ENCODE measurements around the gene HSPA6.
A peak's percentile ranks its signal among the peaks of the same experiment; 100 is the strongest.
"Not testable (repeated sequence)": the region's sequence is repeated elsewhere in the genome, so short reads cannot be mapped to it uniquely, and the experiment has no call there.

HSPA6 gene

DNA sequence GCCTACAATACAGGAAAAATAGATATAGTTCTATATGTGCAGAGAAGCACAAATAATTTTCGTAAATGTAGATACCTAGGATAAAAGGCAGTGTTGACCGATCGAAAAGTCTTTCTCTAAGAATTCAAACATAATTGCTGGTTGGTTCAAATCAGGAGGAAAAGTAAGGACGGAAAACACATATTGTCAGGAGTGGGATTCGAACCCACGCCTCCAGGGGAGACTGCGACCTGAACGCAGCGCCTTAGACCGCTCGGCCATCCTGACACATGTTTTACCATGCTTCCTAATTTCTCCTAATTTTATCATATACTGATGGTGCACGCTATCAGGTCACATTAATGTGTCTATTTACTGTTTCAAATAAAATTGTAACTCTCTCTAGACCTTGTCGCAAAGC is 5.8 kb downstream of the HSPA6 start:
- FAIRE-seq = peak; percentile 80
- DNase-seq (ENCODE audit: insufficient read length, low spot score) = not testable (repeated sequence)

DNA sequence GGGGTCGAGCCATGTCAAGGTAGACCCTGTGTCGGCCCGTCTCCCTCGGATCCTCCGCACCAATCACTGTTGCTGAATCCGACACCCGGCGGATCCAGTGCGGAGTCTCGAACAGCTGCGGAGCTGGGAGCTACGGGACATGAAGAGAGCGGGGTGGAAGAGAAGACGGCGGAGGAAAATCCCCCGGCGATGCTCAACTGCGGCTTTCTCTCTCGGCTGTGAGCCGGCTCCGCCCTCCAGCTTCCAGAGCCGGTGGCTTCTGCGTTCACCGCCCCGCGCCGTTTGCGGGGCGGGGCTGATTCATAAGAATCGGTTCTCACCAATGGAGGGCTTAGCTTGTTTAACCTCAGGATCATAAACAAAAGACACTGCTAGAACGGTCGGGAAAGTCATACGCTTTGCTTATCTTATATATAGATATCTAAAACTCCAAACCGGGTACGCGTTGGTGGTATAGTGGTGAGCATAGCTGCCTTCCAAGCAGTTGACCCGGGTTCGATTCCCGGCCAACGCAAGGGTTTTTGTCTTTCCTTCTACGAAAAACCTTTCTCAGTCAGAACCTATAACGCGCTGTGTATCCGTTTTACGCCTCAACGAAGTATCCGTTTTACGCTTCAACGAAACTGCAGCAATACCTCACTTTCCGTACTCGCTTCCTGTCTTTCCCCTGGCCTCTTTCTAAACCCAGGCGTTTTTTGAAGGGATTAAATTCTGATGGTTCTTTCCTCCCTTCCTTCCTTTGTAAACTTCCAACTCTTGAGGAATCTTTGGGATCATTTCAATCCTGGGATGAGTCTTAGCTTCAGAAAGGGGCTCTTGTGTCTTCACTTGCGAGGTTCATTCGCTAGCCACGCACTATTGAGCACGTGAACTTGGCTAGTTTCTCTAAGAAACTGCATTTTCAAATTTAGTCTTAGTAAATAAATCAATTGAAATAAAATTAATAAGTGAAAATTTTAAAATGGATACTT is 6.6 kb downstream of the HSPA6 start:
- FAIRE-seq (peak; percentile 82), DNase-seq (ENCODE audit: insufficient read length, low spot score) (peak; percentile 57)

DNA sequence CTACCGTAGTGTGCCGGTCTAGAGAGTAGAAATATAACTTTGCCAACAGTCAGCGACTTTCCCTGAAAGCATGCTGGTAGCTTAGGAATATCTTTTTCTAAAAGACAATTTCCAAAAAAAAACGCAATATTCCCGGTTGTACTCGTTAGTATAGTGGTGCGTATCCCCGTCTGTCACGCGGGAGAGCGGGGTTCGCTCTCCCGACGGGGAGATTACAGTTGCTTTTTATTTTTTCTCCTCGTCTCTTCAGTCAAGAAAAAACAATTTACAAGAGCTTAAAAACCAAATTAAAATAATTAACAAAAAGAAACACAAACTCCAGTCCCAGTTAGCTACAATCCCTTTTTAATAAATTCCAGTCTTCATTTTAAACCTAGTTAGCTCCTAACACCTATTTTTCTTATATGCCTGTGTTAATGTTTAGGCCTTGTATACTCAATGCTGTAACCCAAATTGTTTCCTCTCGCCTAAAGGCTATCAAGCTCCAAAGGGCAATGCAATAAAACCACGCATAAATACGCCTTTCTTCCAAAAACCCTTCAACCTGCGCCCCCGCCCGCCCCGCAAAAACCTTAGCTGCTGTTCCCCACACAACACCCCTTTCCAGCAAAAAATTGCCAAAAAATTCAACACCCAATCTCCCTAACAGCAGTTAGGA is 7.8 kb downstream of the HSPA6 start:
- no peak for DNase-seq (ENCODE audit: insufficient read length, low spot score)
- no peak for FAIRE-seq
- TF ChIP-seq CTCF (IDR thresholded peaks at IDR 0.05; ENCODE audit: insufficient read depth, missing control alignments) = no peak

DNA sequence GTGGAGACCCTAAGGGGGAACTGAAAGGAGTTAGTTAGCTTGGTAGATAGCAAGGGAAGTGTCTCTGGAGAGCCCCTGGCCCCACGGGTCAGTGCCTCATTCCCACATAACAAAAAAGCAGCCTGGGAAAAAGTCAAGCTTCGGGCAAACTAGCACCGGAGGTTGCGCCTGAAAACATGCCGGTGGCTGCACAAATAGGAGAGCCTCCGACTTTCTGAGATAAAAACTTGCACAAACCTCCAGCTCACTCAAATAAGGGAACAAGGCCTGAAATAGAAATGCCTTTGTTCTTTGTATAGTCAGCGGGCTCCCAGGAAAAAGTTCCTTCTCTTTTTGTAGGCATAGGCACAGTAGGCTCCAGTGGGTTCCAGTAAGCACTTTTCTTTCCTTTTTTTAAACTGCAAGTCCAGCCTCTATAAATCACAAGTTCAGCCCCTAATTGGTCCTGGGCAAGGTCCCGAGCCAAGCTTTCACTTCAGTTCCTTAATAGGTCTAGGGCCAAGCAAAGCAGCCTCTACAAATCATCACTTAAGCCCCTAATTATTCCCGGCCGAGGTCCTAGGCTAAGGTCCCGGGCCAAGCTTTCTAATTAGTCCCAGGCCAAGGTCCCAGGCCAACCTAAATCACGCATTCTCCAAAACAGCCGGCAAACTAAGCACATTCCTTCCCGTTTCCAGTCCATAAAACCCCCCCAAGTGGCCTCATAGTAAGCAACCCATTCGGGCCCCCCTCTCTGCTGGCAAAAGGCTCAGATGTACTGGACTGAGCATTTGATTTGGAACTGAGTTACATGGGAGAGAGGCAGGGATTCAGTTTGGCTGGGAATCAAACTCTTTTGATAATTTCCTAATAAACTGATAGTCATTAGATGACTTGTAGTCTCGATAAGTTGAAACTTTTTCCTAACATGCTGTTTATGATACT is 8.6 kb downstream of the HSPA6 start:
- not testable (repeated sequence) for DNase-seq (ENCODE audit: insufficient read length, low spot score)
- peak; percentile 83 for FAIRE-seq

DNA sequence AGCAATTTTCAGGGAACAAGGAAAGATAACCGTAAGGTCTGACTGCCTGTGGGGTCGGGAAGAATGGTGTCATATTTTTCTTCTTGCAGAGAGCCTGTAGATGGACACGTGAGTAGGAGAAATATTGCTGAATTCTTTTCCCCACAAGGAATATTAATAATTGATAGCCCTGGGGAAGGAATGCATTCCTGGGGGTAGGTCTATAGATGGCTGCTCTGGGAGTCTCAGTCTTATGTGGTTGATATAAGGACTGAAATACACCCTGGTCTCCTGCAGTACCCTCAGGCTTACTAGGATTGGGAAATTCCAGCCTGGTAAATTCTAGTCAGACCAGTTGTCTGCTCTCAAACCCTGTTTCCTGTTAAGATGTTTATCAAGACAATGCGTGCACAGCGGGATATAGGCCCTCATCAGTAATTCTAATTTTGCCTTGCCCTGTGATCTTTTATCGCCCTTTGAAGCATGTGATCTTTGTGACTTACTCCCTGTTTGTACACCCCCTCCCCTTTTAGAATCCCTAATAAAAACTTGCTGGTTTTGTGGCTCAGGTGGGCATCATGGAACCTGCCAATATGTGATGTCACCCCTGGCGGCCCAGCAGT is 12.8 kb downstream of the HSPA6 start:
- FAIRE-seq; DNase-seq (ENCODE audit: insufficient read length, low spot score): not testable (repeated sequence)

DNA sequence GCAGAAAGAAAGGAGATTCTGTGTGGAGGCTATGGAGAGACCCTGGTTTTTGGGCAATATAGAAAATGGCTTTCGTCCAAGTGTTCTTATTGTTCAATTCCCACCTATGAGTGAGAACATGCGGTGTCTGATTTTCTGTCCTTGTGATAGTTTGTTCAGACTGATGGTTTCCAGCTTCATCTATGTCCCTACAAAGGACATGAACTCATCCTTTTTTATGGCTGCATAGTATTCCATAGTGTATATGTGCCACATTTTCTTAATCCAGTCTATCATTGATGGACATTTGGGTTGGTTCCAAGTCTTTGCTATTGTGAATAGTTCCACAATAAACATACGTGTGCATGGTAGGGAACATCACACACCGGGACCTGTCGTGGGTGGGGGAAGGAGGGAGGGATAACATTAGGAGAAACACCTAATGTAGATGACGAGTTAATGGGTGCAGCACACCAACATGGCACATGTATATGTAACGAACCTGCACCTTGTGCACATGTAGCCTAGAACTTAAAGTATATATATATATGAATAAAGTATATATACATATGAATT is 14.7 kb downstream of the HSPA6 start:
- DNase-seq (ENCODE audit: insufficient read length, low spot score) = not testable (repeated sequence)

GRCh38 chr1:161539731-161540569 is 15.6 kb downstream of the HSPA6 start:
- FAIRE-seq (peak; percentile 21), DNase-seq (ENCODE audit: insufficient read length, low spot score) (peak; percentile 25)

More for the DNA sequence above, 14.7 kb downstream of the HSPA6 start:
- FAIRE-seq = not testable (repeated sequence)

GRCh38 chr1:161540570-161540960 is 16.2 kb downstream of the HSPA6 start:
- not testable (repeated sequence) for DNase-seq (ENCODE audit: insufficient read length, low spot score); FAIRE-seq

DNA sequence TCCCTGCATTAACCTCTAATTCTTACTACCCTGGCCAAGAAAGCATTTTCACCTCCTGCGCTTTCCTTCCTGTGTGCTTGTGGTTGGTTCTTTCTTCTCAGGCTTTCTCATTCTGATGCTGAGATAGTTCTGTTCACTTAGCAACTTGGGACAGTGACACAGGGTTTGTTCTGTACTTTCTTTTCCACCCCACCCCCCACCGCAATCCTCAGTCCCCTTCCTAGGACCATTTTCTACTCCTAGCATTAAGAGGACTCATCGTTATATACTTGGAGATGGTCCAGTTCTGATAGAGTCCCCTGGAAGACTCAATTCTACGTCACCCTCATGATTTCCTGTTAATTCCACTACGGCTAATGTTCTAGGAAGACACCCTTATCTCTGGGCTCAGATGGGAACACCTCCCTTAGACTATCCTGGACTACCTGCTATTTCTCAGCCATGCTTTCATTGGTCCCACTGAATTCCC is 17.8 kb downstream of the HSPA6 start:
- DNase-seq (ENCODE audit: insufficient read length, low spot score); FAIRE-seq: not testable (repeated sequence)

DNA sequence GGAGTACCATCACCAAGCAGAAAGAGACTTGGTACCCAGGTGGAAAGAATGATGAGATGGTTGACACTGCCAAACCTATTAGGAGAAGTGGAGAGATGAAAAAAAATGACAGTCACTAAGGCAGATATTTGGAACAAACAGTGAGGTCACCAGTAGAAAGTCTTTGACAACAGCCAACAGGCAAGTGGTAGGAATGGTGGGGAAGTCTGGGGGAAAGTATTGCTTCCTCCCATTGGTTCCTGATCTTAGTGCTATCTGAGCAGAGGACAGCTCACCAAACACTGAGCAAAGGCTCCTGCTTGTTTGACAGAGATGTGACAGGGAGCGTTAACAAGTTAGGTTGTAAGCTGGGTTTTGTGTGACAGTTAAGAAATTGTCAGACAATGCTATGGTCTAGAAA is 18.8 kb downstream of the HSPA6 start:
- not testable (repeated sequence) for DNase-seq (ENCODE audit: insufficient read length, low spot score); FAIRE-seq

DNA sequence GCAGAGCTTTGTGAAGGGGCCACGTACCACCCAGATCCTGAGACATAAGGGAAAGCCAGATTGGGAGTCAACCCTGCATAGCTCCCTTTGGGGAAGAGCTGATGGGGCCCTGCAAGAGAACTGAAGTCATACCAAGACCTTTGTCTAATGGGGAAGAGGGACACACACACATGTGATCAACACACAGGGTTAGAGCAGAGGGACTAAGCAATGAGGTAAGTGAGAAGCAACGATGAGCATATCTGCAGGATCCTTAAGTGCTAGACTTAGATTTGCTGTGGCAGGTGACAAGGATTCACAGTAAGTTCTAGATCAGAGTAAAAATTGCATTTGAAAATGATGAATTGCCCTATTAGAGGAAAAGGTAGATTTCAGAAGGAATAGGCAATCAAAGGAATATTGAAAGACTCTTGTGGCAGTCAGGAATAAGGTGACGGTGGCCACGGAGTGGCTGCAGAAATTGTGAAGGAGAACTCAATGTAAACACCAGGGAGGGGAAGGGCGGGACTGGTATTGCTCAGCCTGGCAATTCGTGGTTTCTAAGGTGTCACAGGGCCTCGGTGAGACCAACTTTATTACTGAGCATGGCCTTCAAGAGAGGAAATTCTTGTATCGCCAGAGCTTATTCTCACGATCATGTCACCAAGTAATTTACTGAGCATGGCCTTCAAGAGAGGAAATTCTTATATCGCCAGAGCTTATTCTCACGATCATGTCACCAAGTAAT is 20.8 kb downstream of the HSPA6 start:
- not testable (repeated sequence) for FAIRE-seq; DNase-seq (ENCODE audit: insufficient read length, low spot score)

- not testable (repeated sequence) for FAIRE-seq
Measured at GRCh38 chr1:161547995-161548741, 23.8 kb downstream of the HSPA6 start.

DNA sequence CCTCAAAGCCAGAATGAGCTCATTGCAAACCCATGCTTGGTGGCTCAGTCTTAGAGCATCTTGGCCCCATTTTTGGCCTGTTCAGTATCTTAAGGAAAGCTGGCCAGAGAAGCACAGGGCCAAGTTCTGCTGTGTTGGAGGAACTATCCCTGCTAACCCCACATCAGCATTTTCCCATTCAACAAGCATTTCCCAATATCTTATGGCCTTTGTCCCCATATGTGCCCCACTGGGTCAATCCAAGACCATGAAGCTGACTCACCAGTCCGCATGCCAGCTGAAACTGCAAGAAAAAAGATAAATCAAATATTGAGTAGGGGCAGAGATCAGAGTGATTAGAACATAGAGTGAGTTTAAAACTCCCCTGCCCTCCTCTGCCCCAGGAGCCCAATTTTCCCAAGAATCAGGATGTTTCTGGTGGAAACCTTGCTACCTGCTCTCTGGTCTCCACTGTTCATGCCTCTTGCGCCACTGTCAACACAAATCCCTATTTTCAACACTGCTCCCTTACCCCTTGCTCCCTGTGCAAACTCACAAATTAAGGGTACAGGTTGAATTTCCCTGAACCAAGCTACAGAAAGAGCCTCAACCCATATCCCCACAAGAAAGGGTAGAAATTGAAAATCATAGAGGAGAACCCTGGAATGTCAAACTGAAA is 24.5 kb downstream of the HSPA6 start:
- not testable (repeated sequence) for FAIRE-seq; DNase-seq (ENCODE audit: insufficient read length, low spot score)

More at GRCh38 chr1:161547995-161548741, 23.8 kb downstream of the HSPA6 start:
- not testable (repeated sequence) for DNase-seq (ENCODE audit: insufficient read length, low spot score)
